Left renal cortex interstitium (tissue), 4 donors: ENCODE results near the gene TBC1D21. TPM values are rescaled to one million over a fixed set of nuclear protein-coding genes. Genes with fewer than 3 reads are reported as not detected.

Experiments
- DNase-seq, 4 donors: peaks; one replicate each; pipeline ENCODE4 v3.0.0-alpha.2; 2013; ENCODE audit warnings: low read depth in 4 of 4, low spot score in 2 of 4, missing footprints in 1 of 4
- polyA plus RNA-seq, 4 donors: library from polyadenylated mRNA; unstranded; fragments of 120-200 nt; gene quantifications; one replicate each; pipeline ENCODE4 v1.2.1, GENCODE V29; 2013; ENCODE audit not compliant: insufficient read length in 4 of 4

Gene TBC1D21
- polyA plus RNA-seq, 4 donors: not detected

GRCh38 chr15:73905225-73905827 is 32.0 kb downstream of the TBC1D21 start:
- DNase-seq: no peak

GRCh38 chr15:73906346-73907034 is 33.1 kb downstream of the TBC1D21 start:
- no peak for DNase-seq

GRCh38 chr15:73907035-73907408 is 33.7 kb downstream of the TBC1D21 start:
- DNase-seq: no peak

GRCh38 chr15:73908030-73908821 is 34.9 kb downstream of the TBC1D21 start:
- DNase-seq: no peak

- no peak for DNase-seq
These were observed 35.4 kb downstream of the TBC1D21 start for GRCh38 chr15:73908822-73909122.

GRCh38 chr15:73909651-73910050 is 36.3 kb downstream of the TBC1D21 start:
- DNase-seq: no peak

DNA sequence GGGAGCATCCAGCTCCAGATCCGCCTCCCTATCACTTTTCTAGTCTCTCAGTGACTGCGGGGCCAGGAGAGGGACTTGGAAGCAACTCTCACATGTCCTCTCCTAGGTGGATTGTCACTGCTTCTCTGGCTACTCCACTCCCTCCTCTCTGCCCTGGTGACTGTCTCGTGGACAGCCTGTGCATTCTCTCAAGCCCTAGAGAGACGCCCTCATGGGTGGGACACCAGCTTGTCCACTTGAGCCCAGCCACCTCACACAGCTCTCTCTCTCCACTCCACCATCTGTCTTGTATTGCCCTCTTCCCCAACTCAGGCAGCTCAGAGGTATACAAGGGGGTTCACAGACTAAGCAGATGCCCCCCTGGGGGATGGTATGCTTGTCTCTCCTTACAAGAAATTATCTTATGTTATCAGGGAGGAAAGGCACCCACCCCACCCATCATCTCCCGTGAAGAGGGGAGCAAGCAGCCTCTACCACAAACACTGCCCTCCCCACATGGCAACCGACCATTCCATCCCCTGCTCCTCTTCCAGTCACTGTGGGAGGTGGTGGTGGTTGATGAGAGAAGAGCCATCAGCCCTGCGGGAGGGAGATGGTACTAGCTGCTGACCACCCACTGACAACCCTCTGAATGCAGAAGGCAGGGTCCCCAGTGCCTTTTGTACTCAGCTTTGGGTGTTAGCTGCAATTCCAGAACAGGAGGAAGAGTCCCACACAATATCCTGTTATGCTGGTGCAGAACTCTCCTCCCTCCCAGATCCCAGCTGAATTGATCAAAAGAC is 37.3 kb downstream of the TBC1D21 start:
- no peak for DNase-seq

- no peak for DNase-seq
These were observed 38.7 kb downstream of the TBC1D21 start for GRCh38 chr15:73912030-73912596.

DNA sequence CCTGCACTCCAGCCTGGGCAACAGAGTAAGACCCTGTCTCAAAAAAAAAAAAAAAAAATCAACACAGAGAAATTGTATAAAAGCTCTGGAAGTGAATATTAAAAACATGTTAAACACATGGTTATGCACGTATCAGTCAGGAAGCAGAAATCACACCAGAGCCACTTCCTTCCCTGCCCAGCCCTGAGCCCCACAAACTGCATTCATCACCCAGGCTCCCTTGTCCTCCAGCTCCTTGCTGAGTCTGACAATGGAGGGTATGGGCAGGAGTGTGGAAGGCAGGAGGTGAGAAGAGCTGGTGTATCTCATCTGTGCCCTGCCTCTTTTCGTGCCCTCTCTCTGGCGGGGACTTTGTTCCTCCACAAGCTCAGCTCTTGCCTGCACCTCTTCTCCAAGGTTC is 40.8 kb downstream of the TBC1D21 start:
- DNase-seq: no peak

DNA sequence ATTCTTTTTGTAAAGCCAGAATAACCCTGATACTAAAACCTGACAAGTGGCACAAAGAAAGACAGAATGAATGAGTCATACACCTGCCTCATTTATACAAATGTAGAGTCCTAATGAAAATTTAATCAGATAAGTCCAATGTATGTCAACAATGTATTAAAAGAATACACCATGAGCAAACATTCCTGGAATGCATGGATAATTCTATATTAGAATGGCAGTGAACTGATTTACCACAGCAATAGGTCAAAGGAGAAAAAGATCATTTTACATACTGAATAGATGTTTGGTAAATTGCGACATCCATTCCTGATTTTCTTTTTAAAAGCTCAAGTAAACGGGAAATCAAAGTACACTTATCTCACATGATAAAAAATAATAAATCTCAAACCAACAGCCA is 41.7 kb downstream of the TBC1D21 start:
- no peak for DNase-seq

DNA sequence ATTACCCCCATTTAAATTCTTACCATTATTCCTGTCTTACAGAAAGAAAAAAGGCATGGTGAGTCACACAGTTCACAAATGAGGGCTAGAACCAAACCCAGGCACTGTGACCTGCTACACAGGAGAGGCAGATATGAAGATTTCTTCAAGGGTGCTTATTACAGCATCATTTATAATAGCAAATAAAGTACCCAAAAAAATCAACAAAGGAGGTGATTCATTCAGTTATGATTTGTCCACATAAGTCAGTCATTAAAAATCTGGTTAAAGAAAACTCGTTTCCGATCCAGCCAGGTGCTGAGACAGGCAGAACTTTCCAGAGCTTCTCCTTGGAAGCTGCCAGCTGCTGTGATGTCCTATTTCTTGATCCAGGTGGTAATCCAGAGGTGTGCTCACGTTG is 45.4 kb downstream of the TBC1D21 start:
- DNase-seq: no peak

- no peak for DNase-seq
These were observed 46.3 kb downstream of the TBC1D21 start for GRCh38 chr15:73919706-73920105.

DNA sequence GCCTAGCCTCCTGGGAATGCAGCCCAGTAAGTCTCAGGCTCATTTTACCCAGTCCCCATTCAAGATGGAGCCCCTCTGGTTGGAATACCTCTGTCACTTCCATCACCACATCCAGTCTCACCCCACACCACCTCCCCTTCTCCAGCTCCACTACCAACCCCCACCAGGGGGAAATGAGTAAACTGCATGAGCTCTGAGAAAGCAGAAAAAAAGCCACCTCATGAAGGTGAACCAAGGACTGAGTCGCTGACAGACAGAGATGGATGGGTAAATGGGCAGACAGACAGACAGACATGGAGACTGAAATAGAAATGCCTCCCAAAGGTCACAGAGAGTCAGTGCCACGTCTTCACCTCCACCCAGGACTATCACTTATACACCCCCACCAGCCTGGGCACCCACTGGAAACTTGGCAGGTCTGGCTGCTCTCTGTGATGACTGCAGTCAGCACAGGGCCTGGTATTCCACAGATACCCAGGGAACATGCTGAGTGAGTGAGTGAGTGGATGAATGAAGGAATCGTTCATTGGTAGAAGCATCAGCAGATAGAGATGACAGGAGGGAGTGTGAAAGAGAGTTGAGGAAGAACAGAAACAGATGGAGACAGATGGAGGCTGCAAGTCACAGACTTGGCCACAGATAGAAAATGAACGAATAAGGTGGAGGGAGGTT is 48.0 kb downstream of the TBC1D21 start:
- no peak for DNase-seq

GRCh38 chr15:73922186-73923151 is 49.1 kb downstream of the TBC1D21 start:
- DNase-seq: peak in 1 of 4 donors; percentile 61

- no peak for DNase-seq
These were observed 49.8 kb downstream of the TBC1D21 start for GRCh38 chr15:73923156-73923487.

GRCh38 chr15:73923488-73924164 is 50.3 kb downstream of the TBC1D21 start:
- no peak for DNase-seq

- no peak for DNase-seq
These were observed 51.0 kb downstream of the TBC1D21 start for GRCh38 chr15:73924171-73924921.

DNA sequence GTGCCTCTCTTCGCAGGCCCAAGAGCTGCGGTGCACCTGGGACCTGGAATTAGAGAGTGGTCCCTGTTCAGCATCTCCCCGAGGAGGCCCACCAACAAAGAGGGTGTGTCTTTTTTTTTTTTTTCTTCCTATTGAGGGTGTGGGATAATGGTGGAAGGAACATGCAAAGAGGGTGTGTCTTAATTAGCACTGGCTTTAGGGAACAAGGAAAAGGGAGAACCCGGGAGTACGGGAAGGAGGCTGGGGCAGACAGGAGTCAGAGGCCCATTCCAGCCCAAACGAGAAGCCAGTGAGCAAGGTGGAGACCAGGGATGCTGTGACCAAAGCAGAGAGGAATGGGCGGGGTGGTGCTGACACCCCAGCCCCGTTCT is 52.5 kb downstream of the TBC1D21 start:
- no peak for DNase-seq
